CD8-positive, alpha-beta memory T cell (primary cell): ENCODE data around the gene NR1D1. TPM values are rescaled to one million over a fixed set of nuclear protein-coding genes. Genes with fewer than 3 reads are reported as not detected.

Source experiments
- CTCF ChIA-PET: fragments of 350-600 bp; sonication (Branson Sonifier 250); formaldehyde crosslinking; loops from one replicate; lab custom pipeline; 2021; ENCODE audit warnings: antibody characterized with exemption; lab: Charles Lee
- POLR2A ChIA-PET: fragments of 350-600 bp; sonication (Branson Sonifier 250); formaldehyde crosslinking; loops from one replicate; lab custom pipeline; 2021; ENCODE audit warnings: antibody characterized with exemption; lab: Charles Lee
- DNase-seq, 5 donors: peaks; one replicate each; pipeline versions ENCODE4 v3.0.0 to v3.0.0-alpha.2; 2020 to 2022; ENCODE audit warnings: mixed read lengths in 1 of 5
- H3K27ac ChIP-seq: one replicate; pipeline ENCODE4 v1.7.0; 2013; ENCODE audit warnings: low read depth, mild to moderate bottlenecking, low read length, moderate library complexity
- H3K27me3 ChIP-seq: 2 replicates; pipeline ENCODE4 v1.7.0; 2013; ENCODE audit warnings: low read length, mild to moderate bottlenecking; ENCODE audit not compliant: insufficient read depth, poor library complexity, severe bottlenecking
- H3K36me3 ChIP-seq: 2 replicates; pipeline ENCODE4 v1.7.0; 2013; ENCODE audit warnings: mild to moderate bottlenecking, low read length, moderate library complexity; ENCODE audit not compliant: insufficient read depth
- H3K4me1 ChIP-seq: 2 replicates; pipeline ENCODE4 v1.7.0; 2013; ENCODE audit warnings: mild to moderate bottlenecking, low read length, moderate library complexity; ENCODE audit not compliant: insufficient read depth
- H3K4me3 ChIP-seq: 2 replicates; pipeline ENCODE4 v1.7.0; 2013; ENCODE audit warnings: mild to moderate bottlenecking, low read length
- H3K9me3 ChIP-seq: 2 replicates; pipeline ENCODE4 v1.7.0; 2013; ENCODE audit warnings: mild to moderate bottlenecking, low read length
- H3K27ac Mint-ChIP-seq, 8 donors: one replicate each; pipeline ENCODE4 v1.8.0; 2020 to 2021; ENCODE audit warnings: mixed read lengths in 8 of 8, mild to moderate bottlenecking in 6 of 8, inconsistent platforms in 3 of 8, moderate library complexity in 3 of 8
- H3K27me3 Mint-ChIP-seq, 2 donors: one replicate each; pipeline ENCODE4 v1.8.0; 2020 to 2021; ENCODE audit warnings: mixed read lengths in 2 of 2, mild to moderate bottlenecking in 1 of 2, moderate library complexity in 1 of 2
- H3K36me3 Mint-ChIP-seq, 3 donors: one replicate each; pipeline ENCODE4 v1.8.0; 2020 to 2021; ENCODE audit warnings: mixed read lengths in 3 of 3, inconsistent platforms in 1 of 3, mild to moderate bottlenecking in 1 of 3
- H3K4me1 Mint-ChIP-seq, 3 donors: one replicate each; pipeline ENCODE4 v1.8.0; 2020 to 2021; ENCODE audit warnings: mixed read lengths in 3 of 3, inconsistent platforms in 1 of 3, mild to moderate bottlenecking in 1 of 3
- H3K4me3 Mint-ChIP-seq, 7 donors: one replicate each; pipeline ENCODE4 v1.8.0; 2020 to 2021; ENCODE audit warnings: mixed read lengths in 7 of 7, mild to moderate bottlenecking in 6 of 7, moderate library complexity in 4 of 7, inconsistent platforms in 2 of 7
- H3K9me3 Mint-ChIP-seq, 5 donors: one replicate each; pipeline ENCODE4 v1.8.0; 2020 to 2022; ENCODE audit warnings: mixed read lengths in 5 of 5, mild to moderate bottlenecking in 3 of 5, moderate library complexity in 2 of 5, inconsistent platforms in 1 of 5
- polyA plus RNA-seq: library from polyadenylated mRNA; unstranded; fragments of 300-500 nt; fragmentation: Illumina TruSeq; gene quantifications from one replicate; pipeline ENCODE4 v1.2.3, GENCODE V29; 2021
- total RNA-seq, 2 experiments: library from RNA; stranded (reverse); gene quantifications; one replicate each; pipeline ENCODE4 v1.2.3, GENCODE V29; 2021

NR1D1 gene
- total and polyA plus RNA-seq, 3 experiments from 2014 or later = 10.0 to 10.4 (median 10.2) TPM

- Histone ChIP-seq H3K27ac (peak overlapping the region; percentile 88), H3K4me1 (peaks cover 88% of the 10 kb centered on the region), H3K36me3 (peaks cover 10% of the 10 kb centered on the region), H3K9me3 (no peaks in the 10 kb centered on the region), H3K27me3 (no peaks in the 10 kb centered on the region), H3K4me3 (peak overlapping the region; percentile 94)
- peak overlapping the region; percentile 82 to 99 (median 95) for H3K4me3 Mint-ChIP-seq
- no peaks in the 10 kb centered on the region for H3K27me3 Mint-ChIP-seq
- no peaks in the 10 kb centered on the region for H3K9me3 Mint-ChIP-seq
- POLR2A ChIA-PET = interaction anchor here (0.7 to 3.8 kb wide), 14 partner anchors 7 to 119 kb away, joined by 3 to 60 read pairs (median 4); partner anchors contain the start of genes CASC3, MED24, MSL1 and PSMD3
- DNase-seq = peak in 1 of 5 donors; percentile 22
- CTCF ChIA-PET = interaction anchor here (0.6 to 12.4 kb wide), 18 partner anchors 12 to 1766 kb away, joined by 3 to 191 read pairs (median 5); partner anchors contain the start of genes CSF3, KLHL11, PSMD3 and THRA
- H3K4me1 Mint-ChIP-seq = peaks cover 84 to 96% (median 86%) of the 10 kb centered on the region in 3 donors
- peak overlapping the region; percentile 81 to 100 (median 95) for H3K27ac Mint-ChIP-seq
- peaks cover 9 to 23% (median 12%) of the 10 kb centered on the region in 3 donors for H3K36me3 Mint-ChIP-seq
These were observed 570 bp downstream of the NR1D1 start for GRCh38 chr17:40099619-40100418.

DNA sequence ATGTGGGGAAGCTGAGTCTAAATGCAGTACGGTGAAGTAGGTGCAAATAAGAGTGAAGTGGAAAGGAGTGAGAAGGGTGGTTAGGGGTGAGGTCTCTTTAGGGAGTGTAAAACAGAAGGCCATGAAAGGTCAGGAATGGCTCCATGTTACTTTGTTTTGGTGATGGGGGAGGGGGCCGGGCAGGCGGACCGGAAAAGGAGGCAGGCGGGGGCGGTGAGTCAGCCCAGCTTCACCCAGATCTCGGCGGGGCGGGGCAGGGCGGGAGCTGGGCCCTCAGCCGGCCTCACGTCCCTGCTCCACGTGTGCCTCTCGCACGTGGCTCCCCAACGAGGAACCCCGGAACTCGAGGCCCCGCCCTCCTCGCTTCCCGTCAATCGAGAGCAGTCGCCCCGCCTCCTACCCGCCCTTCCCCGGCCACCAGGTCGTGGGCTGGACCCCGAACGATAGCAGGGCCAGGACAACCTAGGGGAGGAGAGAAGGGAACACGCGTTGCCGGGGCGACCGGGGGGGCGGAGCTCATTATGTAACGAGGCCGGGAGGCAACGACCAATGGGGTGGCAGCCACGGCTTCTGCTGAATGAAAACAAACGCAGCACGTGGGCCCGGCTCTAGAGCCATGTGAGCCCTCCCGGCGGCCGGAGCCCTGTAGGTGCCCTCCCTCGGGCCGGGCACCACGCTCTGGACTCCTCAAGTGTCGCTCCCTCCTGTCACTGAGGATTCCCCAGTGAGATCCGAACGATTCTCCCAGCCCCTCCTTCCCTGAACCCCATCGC lies 1.4 kb downstream of the NR1D1 start:
- H3K9me3 Mint-ChIP-seq = no peaks in the 10 kb centered on the region
- H3K4me3 ChIP-seq = peak overlapping the region; percentile 94
- peak overlapping the region; percentile 82 to 99 (median 95) for H3K4me3 Mint-ChIP-seq
- peak; percentile 99 to 100 (median 99) for DNase-seq
- no peaks in the 10 kb centered on the region for H3K9me3 ChIP-seq
- peak overlapping the region; percentile 81 to 100 (median 95) for H3K27ac Mint-ChIP-seq
- H3K27me3 ChIP-seq = no peaks in the 10 kb centered on the region
- peak overlapping the region; percentile 88 for H3K27ac ChIP-seq
- H3K27me3 Mint-ChIP-seq = peaks cover 0 to under 1% of the 10 kb centered on the region in 2 donors
- POLR2A ChIA-PET = interaction anchor here (0.8 to 3.8 kb wide), 16 partner anchors 8 to 224 kb away, joined by 3 to 60 read pairs (median 4); partner anchors contain the start of genes CASC3, MED24, MSL1 and PSMD3
- H3K4me1 ChIP-seq = peaks cover 87% of the 10 kb centered on the region
- H3K36me3 ChIP-seq = peaks cover 15% of the 10 kb centered on the region
- H3K36me3 Mint-ChIP-seq = peaks cover 9 to 27% (median 12%) of the 10 kb centered on the region in 3 donors
- CTCF ChIA-PET = interaction anchor here (0.8 to 12.4 kb wide), 21 partner anchors 8 to 478 kb away, joined by 3 to 191 read pairs (median 5); partner anchors contain the start of genes CASC3, CSF3, PSMD3 and THRA
- peaks cover 78 to 94% (median 86%) of the 10 kb centered on the region in 3 donors for H3K4me1 Mint-ChIP-seq

DNA sequence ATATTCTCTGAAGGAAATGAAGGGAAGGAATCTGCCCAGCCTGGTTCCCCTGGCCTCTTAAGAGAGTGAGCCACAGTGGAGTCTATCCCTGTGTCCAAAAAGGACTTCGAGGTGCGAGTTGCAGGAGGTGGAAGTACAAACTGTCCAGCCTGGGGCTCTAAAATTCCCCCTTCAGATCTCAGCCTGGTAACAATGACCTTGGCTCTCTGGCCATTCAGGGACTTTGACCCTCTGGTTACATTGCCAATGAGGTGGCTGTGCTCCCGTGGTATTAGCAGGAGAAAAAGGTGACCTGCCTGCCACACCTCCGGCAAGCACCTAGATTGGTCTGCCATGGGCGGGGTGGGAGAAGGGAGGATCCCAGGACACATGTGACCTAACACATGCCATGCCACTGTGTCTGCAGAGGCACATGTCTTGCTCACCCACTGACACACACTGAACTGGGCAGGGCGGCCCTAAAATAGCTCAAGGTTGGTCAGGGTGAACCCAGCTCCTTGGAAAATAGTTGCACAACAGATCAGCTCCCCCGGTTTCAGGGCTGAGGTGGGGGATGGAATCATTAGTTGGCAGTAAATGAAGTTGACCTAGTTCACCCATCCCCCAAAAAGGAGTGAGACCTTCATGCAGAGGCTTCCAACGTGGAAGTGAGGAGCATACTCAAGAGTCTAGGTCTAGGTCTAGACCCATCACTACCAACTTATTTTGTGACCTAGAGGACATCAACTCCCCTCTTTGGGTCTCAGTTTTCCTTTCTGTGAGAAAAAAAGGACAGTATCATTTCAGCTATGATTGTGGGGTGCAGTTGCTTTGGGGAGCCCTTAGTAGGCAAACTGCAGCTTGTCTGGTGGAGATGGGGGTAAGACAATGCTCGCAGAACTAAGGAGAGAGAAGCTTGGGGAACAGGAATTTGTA lies 2.2 kb downstream of the NR1D1 start:
- Histone ChIP-seq H3K36me3 (peaks cover 20% of the 10 kb centered on the region), H3K9me3 (no peaks in the 10 kb centered on the region), H3K4me1 (peaks cover 82% of the 10 kb centered on the region), H3K27ac (peak overlapping the region; percentile 71), H3K27me3 (no peaks in the 10 kb centered on the region), H3K4me3 (peak overlapping the region; percentile 49)
- H3K9me3 Mint-ChIP-seq = no peaks in the 10 kb centered on the region
- POLR2A ChIA-PET = interaction anchor here (0.8 to 3.8 kb wide), 14 partner anchors 8 to 225 kb away, joined by 3 to 60 read pairs (median 4); partner anchors contain the start of genes CASC3, MSL1, THRA and WIPF2
- H3K4me3 Mint-ChIP-seq = peak overlapping the region; percentile 82 to 99 (median 95)
- no peak for DNase-seq
- CTCF ChIA-PET = interaction anchor here (0.8 to 12.4 kb wide), 17 partner anchors 9 to 118 kb away, joined by 3 to 191 read pairs (median 5); partner anchors contain the start of genes CASC3, PSMD3 and THRA
- peak overlapping the region; percentile 81 to 100 (median 95) for H3K27ac Mint-ChIP-seq
- H3K36me3 Mint-ChIP-seq = peaks cover 12 to 36% (median 14%) of the 10 kb centered on the region in 3 donors
- peaks cover 0 to 3% of the 10 kb centered on the region in 2 donors for H3K27me3 Mint-ChIP-seq
- peaks cover 73 to 93% (median 85%) of the 10 kb centered on the region in 3 donors for H3K4me1 Mint-ChIP-seq

DNA sequence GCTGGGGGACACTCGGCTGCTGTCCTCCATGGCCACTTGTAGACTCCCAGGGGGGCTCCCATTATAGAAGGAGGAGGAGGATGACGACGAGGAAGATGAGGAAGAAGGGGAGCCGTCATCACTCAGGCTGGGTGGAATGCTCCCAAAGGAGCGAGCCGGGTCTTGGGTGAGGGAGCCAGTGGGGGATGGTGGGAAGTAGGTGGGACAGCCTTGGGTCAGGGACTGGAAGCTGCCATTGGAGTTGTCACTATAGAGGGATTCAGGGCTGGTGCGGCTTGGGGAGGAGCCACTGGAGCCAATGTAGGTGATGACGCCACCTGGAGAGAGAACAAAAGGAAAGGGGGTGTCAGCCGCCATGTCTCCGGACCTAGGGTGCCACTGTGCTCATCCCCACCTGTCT lies 3.3 kb downstream of the NR1D1 start:
- Mint-ChIP-seq H3K36me3 (peaks cover 12 to 41% (median 14%) of the 10 kb centered on the region in 3 donors), H3K9me3 (no peaks in the 10 kb centered on the region), H3K4me1 (peaks cover 72 to 86% (median 82%) of the 10 kb centered on the region in 3 donors), H3K27me3 (peaks cover 0 to 3% of the 10 kb centered on the region in 2 donors), H3K27ac (peak overlapping the region; percentile 81 to 100 (median 94)), H3K4me3 (peak overlapping the region in 6 of 7 donors; percentile 82 to 99 (median 92))
- peak overlapping the region; percentile 66 for H3K27ac ChIP-seq
- H3K4me1 ChIP-seq = peaks cover 75% of the 10 kb centered on the region
- ChIA-PET POLR2A (interaction anchor here (2.1 kb wide), 1 partner anchor 9 kb away, joined by 10 read pairs; no protein-coding TSS in a partner anchor), CTCF (interaction anchor here (1.9 to 12.4 kb wide), 4 partner anchors 10 to 21 kb away, joined by 6 to 191 read pairs (median 26); no protein-coding TSS in a partner anchor)
- no peaks in the 10 kb centered on the region for H3K27me3 ChIP-seq
- peak overlapping the region; percentile 49 for H3K4me3 ChIP-seq
- H3K9me3 ChIP-seq = no peaks in the 10 kb centered on the region
- no peak for DNase-seq
- H3K36me3 ChIP-seq = peaks cover 21% of the 10 kb centered on the region

DNA sequence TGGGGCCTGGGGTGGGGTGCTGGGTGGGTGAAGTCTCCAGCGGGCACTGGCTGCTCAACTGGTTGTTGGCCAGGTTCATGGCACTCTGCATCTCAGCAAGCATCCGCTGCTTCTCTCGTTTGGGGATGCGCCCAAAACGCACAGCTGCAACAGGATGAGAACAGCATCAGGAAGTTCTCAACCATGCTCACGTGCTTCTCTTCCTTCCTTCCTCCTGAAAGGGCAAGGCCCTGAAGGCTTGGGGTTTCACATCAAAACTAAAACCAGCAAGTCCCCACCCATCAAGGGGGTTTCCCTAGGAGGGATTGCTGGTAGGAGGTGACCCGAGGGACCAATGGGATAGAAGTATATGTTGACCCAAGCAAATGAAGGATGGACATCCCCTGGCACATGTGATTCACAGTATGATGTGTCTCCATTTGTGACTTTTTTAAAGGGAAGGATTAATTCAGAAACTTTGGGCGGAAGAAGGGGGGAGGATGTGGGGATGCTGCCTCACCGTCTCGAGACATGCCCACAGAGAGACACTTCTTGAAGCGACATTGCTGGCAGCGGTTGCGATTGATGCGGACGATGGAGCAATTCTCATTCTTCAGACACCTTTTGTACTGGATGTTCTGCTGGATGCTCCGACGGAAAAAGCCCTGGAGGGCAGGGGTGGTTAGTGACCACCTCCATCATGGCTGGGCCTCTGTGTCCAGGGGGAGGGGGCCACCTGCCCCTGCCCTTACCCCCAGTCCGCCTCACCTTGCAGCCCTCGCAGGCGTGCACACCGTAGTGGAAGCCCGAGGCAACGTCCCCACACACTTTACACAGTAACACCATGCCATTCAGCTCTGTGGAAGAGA lies 4.2 kb downstream of the NR1D1 start:
- H3K27me3 Mint-ChIP-seq = peaks cover 0 to 3% of the 10 kb centered on the region in 2 donors

More for the DNA sequence above, 4.2 kb downstream of the NR1D1 start:
- CTCF ChIA-PET = interaction anchor here (0.7 to 12.4 kb wide), 7 partner anchors 10 to 71 kb away, joined by 3 to 191 read pairs (median 3); partner anchors contain the start of gene MED24
- Mint-ChIP-seq H3K4me3 (peak overlapping the region; percentile 68 to 99 (median 90)), H3K36me3 (peaks cover 12 to 46% (median 14%) of the 10 kb centered on the region in 3 donors), H3K9me3 (no peaks in the 10 kb centered on the region), H3K27ac (peak overlapping the region; percentile 81 to 100 (median 94)), H3K4me1 (peaks cover 64 to 77% (median 73%) of the 10 kb centered on the region in 3 donors)
- Histone ChIP-seq H3K27me3 (no peaks in the 10 kb centered on the region), H3K27ac (peak overlapping the region; percentile 66), H3K9me3 (no peaks in the 10 kb centered on the region), H3K4me1 (peaks cover 67% of the 10 kb centered on the region), H3K36me3 (peaks cover 21% of the 10 kb centered on the region), H3K4me3 (peak overlapping the region; percentile 49)
- DNase-seq = peak; percentile 68 to 96 (median 92)
- POLR2A ChIA-PET = interaction anchor here (1.0 to 2.2 kb wide), 4 partner anchors 10 to 27 kb away, joined by 3 to 10 read pairs (median 5); no protein-coding TSS in a partner anchor
